Activated CD4-positive, alpha-beta T cell treated with anti-CD3 and anti-CD28 coated beads for 48 hours (primary cell): ENCODE data around the gene DPP6.
A peak's percentile ranks its signal among the peaks of the same experiment; 100 is the strongest.
"Not testable (repeated sequence)": the region's sequence is repeated elsewhere in the genome, so short reads cannot be mapped to it uniquely, and the experiment has no call there.

ENCODE experiments used
- DNase-seq: peaks from one replicate; pipeline ENCODE4 v3.0.0-alpha.2; 2020

The DPP6 gene

DNA sequence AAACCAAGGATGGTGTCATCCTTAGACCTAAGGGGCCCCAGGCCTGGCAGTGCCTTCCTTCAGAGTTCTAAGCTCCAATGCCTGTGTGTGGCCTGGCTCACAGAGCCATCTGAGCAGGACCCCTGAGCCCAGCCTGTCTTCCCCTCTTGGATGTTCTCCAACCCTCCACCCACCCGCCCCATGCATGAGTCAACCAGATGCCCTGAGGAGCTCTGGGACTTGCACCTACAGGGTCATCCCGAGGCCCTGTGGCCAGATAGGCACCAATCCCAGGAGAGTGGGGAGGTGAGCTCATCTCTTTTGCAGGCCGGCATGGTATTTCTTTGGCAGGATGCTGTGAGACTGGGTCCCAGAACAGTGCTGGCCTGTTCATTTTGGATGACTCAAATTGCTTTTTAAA is 103.7 kb downstream of the DPP6 start:
- DNase-seq, result not testable (repeated sequence)

DNA sequence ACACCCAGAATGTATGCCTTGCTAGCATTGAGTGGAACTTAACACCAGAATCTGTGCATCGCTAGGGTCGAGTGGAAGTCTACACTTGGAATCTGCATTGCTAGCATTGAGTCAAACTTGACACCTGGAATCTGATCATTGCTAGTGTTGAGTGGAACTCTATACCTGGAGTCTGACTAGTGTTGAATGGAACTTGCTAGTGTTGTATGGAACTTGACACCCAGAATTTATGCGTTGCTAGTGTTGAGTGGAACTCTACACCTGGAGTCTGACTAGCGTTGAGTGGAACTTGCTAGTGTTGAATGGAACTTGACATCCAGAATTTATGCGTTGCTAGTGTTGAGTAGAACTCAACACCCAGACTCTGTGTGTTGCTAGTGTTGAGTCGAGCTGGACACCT is 110.7 kb downstream of the DPP6 start:
- not testable (repeated sequence) for DNase-seq

DNA sequence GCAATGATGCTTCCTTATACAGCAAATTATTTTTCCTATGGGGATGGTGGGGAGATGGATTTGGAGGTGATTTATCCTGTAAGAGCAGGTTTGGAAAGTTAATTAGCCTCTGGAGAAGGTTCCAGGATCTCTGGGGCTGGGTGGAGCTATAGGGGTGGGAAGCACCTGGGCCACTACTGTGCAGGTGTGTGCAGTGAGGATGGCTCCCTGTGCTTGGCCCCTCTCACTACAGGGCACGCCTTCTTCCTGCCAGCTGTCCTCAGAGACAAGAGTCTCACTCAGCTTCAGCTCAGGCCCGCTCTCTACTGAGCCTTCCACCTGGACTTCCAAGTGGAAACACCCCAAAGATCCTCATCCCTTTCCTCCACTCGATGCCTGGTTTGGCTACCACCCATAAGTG is 111.4 kb downstream of the DPP6 start:
- not testable (repeated sequence) for DNase-seq

DNA sequence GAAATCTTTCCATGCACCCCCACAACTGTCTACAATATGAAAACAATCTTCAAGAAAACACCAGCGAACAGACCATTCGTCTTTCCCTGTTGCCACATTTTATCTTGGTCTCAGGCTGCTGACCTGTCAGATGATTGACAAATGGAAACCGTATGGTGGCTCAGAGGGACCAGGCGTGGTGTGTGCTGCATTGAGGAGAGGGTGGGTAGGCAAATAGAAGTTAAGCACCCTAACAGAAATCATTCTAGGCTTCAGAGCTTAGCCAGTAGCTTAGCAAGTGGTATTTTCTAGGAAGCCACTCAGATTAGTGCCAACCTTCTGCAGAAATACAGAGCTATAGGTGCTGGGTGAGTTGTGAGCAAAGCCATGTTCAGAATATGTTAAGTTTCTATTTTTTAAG is 114.9 kb downstream of the DPP6 start:
- DNase-seq, result no peak

DNA sequence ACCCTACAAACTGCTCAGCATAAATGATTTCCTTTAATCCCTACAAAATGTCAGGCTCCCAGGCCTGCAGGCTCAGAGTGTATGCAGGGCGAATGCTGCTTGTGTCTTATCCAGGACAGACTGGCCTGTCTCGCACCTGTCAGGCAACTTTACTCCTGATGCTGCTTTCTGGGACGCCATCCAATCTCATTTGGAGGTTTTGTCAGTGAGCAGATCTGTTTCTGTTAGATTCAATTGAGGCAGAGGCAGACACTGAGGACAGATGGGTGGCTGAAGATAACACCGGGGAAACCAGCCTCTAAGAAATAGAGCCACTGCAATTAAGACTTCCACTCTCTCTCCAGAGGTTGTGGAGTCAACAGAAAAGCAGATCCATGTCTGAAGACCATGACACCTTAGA is 115.6 kb downstream of the DPP6 start:
- no peak for DNase-seq

DNA sequence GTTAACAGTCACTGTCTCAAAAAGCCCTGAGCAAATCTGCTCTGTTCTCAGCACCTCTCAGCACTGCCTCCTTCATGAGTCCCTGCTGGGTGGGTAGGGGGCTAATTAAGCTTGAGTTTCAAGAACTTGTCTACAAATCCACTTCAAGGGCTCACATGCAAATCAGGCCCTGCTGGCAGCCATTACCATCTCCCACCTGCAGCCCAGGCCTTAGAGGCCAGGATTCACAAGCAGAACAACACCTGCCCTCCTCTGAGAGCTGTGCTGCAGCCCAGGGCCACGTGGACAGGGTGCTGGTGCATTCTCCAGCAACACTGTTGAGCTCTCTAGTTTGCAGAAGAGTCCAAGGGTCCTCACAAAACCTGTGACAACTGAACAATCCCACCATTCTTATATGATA is 119.2 kb downstream of the DPP6 start:
- no peak for DNase-seq

DNA sequence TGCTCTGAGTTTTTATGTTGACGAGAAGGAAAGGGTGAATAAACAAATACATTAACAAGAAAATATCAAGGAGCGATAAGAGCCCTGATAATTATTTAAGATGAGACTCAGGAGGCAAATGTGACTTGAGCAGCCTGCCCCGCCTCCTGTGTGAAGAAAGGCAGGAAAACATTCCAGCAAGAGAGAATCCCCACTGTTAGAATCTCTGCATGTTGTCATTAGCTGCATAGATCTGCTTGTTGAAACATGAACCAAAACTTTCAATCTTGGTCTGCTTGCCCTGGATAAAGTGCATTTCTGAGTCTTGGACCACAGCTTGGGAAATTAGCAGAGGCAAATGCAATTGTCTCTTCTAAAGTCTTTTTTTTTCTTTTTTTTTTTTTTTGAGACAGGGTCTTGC is 120.0 kb downstream of the DPP6 start:
- no peak for DNase-seq

DNA sequence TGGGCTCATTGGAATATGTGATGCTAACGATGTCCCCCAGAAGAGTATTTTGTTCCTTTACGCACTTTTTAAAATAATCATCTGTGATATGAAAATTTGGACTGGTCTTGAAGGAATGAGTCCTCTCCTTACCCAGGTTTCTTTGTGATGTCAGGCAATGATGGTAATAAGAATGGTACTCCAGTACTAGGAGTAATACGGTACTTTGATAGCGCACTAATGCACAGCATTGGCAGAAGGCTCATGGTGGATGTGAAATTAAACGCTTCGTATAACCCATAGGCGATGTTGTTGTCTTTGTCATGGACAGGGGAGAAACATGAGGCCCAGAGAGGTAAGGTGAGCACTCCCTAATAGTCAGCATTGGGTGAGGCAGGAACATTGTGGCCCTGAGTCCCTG is 125.4 kb downstream of the DPP6 start:
- no peak for DNase-seq

DNA sequence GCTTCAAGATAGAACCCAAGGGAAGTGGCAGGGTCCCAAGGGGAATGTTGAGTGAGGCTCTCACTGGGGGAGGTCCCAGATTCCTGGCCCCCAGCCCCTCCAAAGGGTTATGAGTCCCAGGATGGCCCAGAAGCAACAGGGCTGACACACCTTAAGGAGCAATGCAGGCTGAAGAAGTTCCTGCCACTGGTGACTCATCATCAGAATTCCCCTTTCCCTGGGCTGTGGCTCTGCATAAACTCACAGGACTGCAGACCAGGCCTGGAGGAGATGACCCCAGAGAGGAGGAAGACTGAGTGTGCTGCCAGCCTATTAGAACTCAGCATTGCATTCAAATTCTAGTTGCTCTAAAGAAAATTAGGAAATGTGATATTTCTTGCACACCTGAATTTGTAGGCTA is 126.7 kb downstream of the DPP6 start:
- DNase-seq, result no peak

DNA sequence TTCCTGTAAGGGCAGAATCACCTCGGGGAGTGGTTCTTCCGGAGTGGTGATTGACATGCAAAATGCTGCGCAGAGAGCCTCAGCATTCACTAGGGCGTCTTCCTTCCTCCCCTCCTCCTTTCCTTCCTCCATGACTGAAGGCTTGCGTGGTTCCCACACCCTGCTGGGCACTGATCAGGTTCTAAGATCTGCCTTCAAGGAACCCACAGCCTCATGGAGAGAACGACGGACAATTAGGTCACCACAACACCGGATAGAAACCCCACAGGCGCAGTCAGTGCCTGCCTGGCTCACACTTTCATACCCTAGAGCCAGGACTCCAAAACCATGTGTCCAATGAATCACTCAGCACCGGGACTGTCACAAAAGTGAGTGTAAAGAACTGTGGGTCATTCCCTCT is 131.3 kb downstream of the DPP6 start:
- DNase-seq, result no peak

DNA sequence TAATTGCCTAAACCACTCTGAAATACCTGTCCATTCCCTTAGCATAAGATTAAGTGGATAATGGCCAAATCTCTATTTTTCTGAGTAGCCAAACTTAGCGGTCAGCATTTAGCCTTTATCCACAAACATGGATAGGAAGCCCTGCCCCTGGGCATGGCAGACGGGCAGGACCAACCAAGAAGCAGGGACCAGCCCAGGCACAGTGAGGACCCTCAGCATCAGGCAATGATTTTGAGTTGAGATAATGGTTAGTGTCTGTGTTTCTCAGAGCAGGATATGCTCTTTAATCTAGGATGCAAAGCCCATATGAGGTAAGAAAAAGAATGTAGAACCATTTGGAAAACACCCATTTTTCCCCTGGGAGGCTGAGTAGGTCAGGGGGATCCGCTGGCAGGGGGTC is 131.7 kb downstream of the DPP6 start:
- no peak for DNase-seq

DNA sequence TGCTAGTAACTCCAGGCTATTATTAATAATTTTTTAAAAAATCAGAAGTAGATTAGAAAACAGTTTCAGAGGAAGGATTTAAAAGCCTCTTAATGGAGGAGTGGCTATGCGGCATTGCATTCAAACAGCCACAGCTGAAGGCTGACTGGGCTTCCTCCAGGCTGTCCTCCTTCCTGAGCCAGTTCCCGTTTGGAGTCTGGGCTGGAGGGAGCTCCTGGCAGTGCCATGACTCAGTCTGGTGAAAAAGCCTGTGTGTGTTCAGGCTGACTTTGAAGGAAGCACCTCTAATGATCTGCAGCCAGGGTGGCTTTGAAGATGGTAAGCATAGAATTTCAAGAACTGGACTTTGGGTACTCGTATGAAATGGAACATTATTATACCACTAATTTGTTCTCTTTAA is 134.6 kb downstream of the DPP6 start:
- no peak for DNase-seq

DNA sequence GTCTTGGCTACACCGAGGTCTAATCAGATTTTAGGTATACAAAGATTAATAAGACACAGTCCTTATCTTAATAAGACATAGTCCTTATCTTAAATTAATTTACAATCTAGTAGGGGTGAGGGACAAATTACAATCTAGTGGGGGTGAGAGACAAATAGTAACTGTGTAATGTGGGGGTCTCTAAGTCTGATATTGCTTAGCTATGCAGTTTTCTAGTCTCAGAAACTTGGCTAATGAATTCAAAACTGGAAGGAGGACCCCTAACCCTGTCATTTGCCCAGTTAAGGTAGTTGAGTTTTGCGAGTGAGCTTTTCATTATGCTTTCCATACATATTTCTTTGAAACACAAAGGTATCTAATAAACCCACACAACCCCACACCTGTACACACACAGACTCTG is 136.1 kb downstream of the DPP6 start:
- no peak for DNase-seq

DNA sequence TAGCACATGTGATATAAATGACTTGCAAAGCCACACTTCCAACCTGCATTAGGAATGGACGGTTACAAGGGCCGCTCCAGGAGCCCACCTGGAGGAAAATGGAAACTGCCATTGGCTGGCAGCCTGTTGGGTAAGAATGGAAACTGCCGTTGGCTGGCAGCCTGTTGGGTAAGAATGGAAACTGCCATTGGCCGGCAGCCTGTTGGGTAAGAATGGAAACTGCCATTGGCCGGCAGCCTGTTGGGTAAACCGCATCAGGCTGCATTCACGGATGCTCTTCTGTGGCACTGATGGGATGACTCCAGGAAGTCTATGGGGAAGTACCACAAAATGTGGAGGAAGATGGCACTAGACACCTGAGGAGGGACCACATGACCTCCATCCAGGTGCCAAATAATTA is 143.1 kb downstream of the DPP6 start:
- DNase-seq, result no peak

DNA sequence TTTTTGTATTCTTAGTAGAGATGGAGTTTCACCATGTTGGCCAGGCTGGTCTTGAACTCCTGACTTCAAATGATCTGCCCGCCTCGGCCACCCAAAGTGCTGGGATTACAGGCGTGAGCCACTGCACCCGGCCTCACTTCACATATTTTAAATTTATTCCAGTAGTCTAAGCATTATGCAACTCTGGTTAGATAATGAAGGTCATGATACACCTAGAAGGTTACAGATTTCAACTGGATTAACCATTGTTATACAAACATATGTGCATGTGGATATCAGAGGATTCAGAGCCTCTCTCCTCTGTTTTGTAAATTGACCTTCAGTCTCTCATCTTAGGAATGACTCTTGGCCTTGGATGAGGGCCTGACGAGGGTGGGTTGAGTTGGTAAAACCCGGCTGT is 146.3 kb downstream of the DPP6 start:
- DNase-seq, result no peak

DNA sequence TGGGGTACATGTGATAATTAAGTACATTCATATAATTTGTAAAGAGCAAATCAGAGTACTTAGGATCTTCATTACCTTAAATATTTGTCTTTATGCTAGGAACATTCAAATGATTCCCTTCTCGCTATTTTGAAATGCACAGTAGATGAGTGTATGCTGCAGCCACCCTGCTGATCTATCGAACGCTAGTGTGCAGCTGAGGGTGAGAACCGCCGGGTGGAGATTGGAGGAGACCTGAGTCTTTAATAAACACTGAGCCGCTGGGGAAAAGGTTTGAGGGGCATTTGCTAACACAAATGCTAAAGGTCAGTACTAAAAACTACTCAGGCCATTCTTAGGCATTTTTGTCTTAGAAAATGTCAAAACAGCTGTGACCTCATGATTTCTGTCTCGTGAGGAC is 148.0 kb downstream of the DPP6 start:
- no peak for DNase-seq

DNA sequence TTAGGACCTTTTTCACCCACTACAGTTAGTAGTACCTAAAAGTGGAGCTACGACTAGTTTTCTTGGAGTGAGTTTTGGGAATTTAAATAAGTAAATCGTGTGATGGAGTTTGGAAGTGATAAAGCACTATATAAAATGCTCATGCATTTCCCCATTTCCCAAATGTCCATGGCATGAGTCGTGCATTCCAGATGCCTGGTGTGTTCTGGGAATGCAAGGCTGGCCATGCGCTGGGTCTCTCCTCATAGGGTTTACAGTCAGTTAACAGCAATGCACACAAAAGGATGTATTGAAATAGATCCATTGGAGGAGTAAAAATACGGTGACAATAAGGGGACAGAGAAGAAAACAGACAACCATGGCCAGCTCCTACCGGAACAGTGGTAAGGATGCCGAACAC is 149.8 kb downstream of the DPP6 start:
- no peak for DNase-seq

DNA sequence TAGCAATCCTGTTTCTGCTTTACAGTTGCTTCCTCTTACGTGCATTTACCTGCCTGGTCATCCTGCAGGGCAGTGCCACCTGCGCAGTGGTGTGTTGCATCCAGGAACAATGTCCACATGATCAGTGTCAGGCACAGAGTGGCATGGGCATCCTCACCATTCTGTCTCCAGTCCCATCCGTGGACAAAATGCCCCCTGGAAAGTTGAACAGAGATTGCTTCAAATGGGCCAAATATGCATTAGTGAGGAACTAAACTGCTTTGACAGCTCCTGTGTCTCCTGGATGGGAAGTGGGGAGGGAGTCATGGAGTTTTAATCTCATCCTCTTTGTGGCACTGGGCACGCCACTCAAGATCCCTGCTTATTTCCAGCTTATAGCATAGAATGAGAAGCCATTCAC is 151.8 kb downstream of the DPP6 start:
- no peak for DNase-seq

DNA sequence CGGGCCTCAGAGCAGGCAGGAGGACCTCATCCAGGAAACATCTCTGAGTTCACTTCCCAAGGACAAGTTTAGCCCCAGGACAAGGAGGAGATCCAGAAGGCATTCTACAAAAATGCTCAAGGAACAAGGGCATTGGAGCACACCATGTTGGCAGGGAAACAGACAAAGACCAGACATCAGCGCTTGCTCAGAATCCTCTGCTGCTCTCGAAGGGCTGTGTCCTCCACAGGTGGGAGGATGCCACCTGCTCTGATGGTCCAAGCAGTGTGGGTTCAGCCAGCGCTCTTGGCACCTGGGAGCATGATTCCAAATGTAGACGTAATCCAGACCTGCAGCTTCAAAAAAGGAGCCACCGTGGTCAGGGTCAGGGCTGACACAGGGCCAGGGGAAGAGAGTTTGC is 160.7 kb downstream of the DPP6 start:
- no peak for DNase-seq

DNA sequence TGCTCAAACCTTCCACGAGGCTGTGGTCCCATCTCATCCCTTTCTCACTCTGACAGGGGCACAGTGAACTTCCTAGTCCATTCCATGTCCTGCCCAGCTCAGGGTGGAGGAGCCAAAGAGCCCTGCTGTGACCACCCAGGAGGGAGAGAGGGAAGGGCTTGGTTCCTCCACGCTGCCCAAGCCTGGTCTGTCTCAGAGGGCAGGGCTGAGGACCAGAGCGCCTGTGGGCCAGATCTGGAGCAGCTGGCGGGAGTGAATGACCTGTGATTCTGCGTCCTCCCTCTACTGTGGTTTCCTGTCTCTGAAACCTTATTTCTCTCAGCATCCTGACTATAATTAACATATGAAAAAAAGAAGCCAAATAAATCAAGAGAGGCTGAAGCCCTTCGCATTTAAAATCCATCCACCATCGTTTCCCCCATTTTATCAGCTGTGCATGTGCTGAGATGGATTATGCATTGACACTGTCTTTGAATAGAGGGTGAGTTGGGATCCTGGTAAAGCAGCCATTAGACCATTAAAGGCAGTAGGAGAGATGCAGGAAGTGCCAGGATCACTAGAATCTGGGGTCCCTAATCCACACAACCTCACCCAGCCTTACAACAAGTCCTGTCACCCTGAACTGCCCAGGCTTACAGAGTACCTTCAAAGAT is 165.6 kb downstream of the DPP6 start:
- no peak for DNase-seq

DNA sequence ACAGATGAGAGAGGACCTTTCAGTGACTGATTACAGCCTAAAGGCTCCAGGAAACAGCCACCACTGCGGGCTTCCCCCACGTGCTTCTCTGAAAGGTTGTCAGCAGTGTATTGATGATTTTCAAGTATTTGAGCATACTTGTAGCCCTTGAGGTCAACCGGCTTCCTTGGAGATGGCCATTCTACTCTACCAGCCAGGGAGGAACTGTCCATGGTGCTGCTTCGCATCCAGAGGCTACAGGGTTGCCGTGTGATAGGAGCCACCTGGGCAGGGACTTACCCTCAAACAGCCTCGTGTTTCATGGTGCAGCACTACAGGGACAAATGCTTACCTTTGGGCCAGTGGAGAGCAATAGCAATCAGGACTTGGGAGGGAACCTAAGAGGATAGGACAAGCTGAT is 179.5 kb downstream of the DPP6 start:
- DNase-seq, result peak; percentile 4

DNA sequence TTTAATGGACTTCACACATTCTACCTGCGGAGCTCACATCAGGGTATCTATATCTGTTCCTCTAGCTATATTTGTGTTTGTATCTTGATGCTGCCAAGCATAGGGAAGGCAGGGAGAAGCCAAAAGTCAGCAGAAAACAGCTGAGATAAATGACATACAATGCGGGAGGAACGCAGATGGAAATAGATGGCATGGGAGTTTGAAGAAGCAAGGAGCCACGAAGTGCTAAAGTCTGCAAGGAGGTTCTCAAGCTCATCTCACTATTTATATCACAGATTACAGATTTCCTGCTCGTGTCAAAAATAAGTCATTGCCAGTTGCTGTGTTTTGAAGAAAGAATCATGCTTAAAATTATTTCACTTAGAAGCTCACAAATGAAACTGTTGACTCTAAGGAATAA is 180.5 kb downstream of the DPP6 start:
- no peak for DNase-seq

DNA sequence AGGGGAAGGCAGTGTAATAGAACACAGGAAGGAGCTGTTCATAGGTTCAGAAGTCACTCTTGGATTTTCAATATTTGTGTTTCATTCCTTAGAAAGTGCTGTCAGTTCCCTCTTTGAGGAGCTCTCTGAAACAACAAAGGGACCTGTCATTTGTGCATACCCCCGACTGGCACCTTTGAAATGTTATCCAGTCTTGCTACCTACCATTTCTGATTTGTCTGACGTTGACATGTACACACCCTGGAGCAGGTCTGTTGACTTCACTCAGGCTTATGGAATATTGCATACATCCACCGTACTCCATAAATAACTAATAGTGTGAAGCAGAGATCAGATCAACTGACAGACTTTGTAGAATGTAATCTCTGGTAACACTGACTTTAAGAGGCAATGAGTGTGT is 189.8 kb downstream of the DPP6 start:
- DNase-seq, result no peak

DNA sequence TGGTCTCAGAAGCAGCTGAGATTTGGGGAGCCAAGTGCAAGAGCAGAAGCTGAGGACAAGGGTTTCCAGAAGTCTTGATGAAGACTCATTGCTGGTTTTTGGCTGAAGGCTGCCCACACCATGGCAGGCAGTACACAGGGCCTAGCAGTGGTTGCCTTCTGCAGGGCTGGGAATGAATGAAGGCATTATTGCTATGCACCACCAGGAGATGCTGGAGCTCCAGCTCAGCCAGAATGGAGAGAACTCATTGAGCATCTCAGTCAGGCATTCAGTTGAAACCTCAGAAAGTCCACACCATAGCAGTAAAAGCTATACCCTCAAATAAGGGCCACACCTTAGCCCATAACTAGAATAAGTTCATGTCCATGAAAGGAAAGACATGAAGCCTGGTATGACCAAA is 190.5 kb downstream of the DPP6 start:
- DNase-seq, result no peak

DNA sequence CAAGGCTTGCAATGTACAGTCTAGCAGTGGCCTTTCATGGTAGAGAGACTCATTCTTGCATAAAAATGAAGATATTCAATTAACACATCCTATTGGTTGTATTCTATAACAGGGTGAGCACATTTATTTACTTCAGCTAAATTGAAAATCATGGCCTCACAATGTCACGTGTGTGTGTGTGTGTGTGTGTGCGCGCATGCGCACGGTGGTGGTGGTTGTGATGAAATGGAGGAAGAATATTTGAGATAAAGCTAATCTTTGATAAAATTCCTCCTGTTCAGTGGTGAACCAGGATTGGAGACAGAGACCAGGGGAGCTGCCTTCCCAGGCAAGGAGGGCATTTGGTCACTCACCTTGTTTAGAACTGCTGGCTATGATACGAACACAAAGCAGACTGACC is 199.8 kb downstream of the DPP6 start:
- DNase-seq, result no peak

DNA sequence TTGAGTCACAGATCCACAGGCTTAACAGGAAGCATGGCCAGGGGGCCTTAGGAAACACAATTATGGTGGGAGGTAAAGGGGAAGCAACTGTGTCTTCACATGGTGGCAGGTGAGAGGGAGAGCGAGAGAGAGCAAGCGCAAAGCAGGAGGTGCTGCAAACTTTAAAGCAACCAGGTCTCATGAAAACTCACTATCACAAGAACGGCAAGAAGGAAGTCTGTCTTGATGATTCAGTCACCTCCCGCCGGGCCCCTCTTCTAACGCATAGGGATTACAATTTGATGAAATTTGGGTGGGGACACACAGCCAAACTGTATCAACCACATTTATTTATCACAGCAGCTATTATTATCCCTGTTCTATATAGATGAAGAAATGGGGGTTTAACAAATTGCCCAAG is 201.6 kb downstream of the DPP6 start:
- no peak for DNase-seq
